Liver (tissue), 3 donors: ENCODE results near the gene JOSD2.

ENCODE experiments used
- ATF3 ChIP-seq: IDR thresholded peaks from 2 replicates; pipeline ENCODE4 v1.6.1; 2016; ENCODE audit warnings: antibody characterized with exemption
- CTCF ChIP-seq: fragments of 150-350 bp; IDR thresholded peaks from 2 replicates; pipeline ENCODE4 v1.5.1; 2017; ENCODE audit warnings: improper control_type of control experiment, low read depth, low read length; ENCODE audit not compliant: missing input control
- GABPA ChIP-seq, 2 donors: IDR thresholded peaks in 1 of 2; conservative IDR thresholded peaks in 1 of 2; 2 replicates each; pipeline ENCODE4 v1.6.1; 2016; ENCODE audit warnings: antibody characterized with exemption in 2 of 2, mild to moderate bottlenecking in 1 of 2, moderate library complexity in 1 of 2
- HNF4A ChIP-seq, 2 donors: conservative IDR thresholded peaks; 2 replicates each; pipeline ENCODE4 v1.6.1; 2016; ENCODE audit warnings: antibody characterized with exemption in 2 of 2, mild to moderate bottlenecking in 2 of 2
- REST ChIP-seq: IDR thresholded peaks from 2 replicates; pipeline ENCODE4 v1.6.1; 2016; ENCODE audit warnings: antibody characterized with exemption, mild to moderate bottlenecking
- SP1 ChIP-seq: IDR thresholded peaks from 2 replicates; pipeline ENCODE4 v1.6.1; 2018; ENCODE audit warnings: antibody characterized with exemption, mild to moderate bottlenecking
- YY1 ChIP-seq: IDR thresholded peaks from 2 replicates; pipeline ENCODE4 v1.6.1; 2016; ENCODE audit warnings: antibody characterized with exemption, mild to moderate bottlenecking
- ZBTB33 ChIP-seq: IDR thresholded peaks from 2 replicates; pipeline ENCODE4 v1.6.1; 2016; ENCODE audit warnings: antibody characterized with exemption
- donor health status: healthy.
- donor health status: healthy.

GRCh38 chr19:50518091-50519005 is 7.4 kb upstream of the JOSD2 start:
- TF ChIP-seq ATF3: no peak
- no peak for TF ChIP-seq REST
- no peak for TF ChIP-seq SP1
- TF ChIP-seq CTCF: no peak
- no peak for TF ChIP-seq ZBTB33
- TF ChIP-seq YY1: no peak
- no peak for TF ChIP-seq GABPA (IDR thresholded peaks at IDR 0.05 in 1 of 2, conservative IDR thresholded peaks at IDR 0.05 in 1 of 2)
- no peak for TF ChIP-seq HNF4A (conservative IDR thresholded peaks at IDR 0.05)
